K562 (cell line): ENCODE results near the gene LTK. TPM values are rescaled to one million over a fixed set of nuclear protein-coding genes. Genes with fewer than 3 reads are reported as not detected.

Experiments used
- ATAC-seq: fragments of 200-7000 bp; cut with Tn5 transposase; 3 replicates; pipeline ENCODE4 v1.9.1; 2020; ENCODE audit warnings: moderate library complexity
- BruUV-seq: library from RNA; stranded (reverse); fragments of 400-500 nt; replicated peaks from 2 replicates; lab custom pipeline; 2021; lab: Mats Ljungman, UMichigan
- CTCF ChIA-PET: fragments of 300-600 bp; formaldehyde crosslinking; extraction: SDS; loops from one replicate; lab custom pipeline; 2021; ENCODE audit warnings: low intra/inter-chr PET ratio; lab: Yijun Ruan, JAX
- POLR2A ChIA-PET: fragments of 300-600, 350-650 bp; sonication (Branson Sonifier 250); formaldehyde crosslinking; extraction: SDS; loops from one replicate; lab custom pipeline; 2021; ENCODE audit warnings: antibody characterized with exemption, inconsistent platforms; lab: Yijun Ruan, JAX
- DNase-seq, 4 experiments: peaks; one replicate each; pipeline versions ENCODE4 v3.0.0 to v3.0.0-alpha.2; 2011 to 2018; ENCODE audit warnings: low spot score in 3 of 4, mixed read lengths in 3 of 4; ENCODE audit errors: extremely low read depth in 1 of 4
- FAIRE-seq: peaks from 2 replicates; lab custom pipeline; 2011; peaks lifted over from hg19 to GRCh38; lab: Jason Lieb, UNC
- H2AFZ ChIP-seq: 2 replicates; pipeline ENCODE4 v1.6.0; 2011; ENCODE audit warnings: low read depth, low read length, control low read depth, inconsistent platforms
- H3K27ac ChIP-seq: fragments of 200-600 bp; 3 replicates; pipeline ENCODE4 v1.8.0; 2011; ENCODE audit warnings: low read depth, mild to moderate bottlenecking, control low read depth, inconsistent platforms, low read length, moderate library complexity, mixed read lengths; ENCODE audit errors: extremely low read depth
- H3K27me3 ChIP-seq, 2 experiments: fragments of 300-600 bp in 1 of 2; 2 replicates in 1 of 2; 3 replicates in 1 of 2; pipeline versions ENCODE4 v1.6.0 to v1.8.0; 2011; ENCODE audit warnings: inconsistent platforms in 2 of 2, low read length in 2 of 2, mild to moderate bottlenecking in 1 of 2, mixed read lengths in 1 of 2, moderate library complexity in 1 of 2; ENCODE audit not compliant: control insufficient read depth in 2 of 2, insufficient read depth in 2 of 2
- H3K36me3 ChIP-seq: fragments of 300-600 bp; 3 replicates; pipeline ENCODE4 v1.8.0; 2011; ENCODE audit warnings: mild to moderate bottlenecking, low read length, inconsistent platforms; ENCODE audit not compliant: control insufficient read depth, insufficient read depth
- H3K4me1 ChIP-seq, 2 experiments: fragments of 200-600 bp in 1 of 2; replicated peaks in 1 of 2; 2 replicates in 1 of 2; 3 replicates in 1 of 2; pipeline versions ENCODE4 v1.5.1 to v1.8.0; 2011; ENCODE audit warnings: inconsistent platforms in 2 of 2, low read length in 2 of 2, mild to moderate bottlenecking in 1 of 2, mixed read lengths in 1 of 2, moderate library complexity in 1 of 2; ENCODE audit not compliant: control insufficient read depth in 2 of 2, insufficient read depth in 2 of 2
- H3K4me2 ChIP-seq: 2 replicates; pipeline ENCODE4 v1.6.1; 2011; ENCODE audit warnings: low read length, control low read depth, inconsistent platforms, mixed read lengths; ENCODE audit not compliant: insufficient read depth
- H3K4me3 ChIP-seq: fragments of 200-600 bp; sonication (generic), shearing (Covaris generic); 2 replicates; pipeline ENCODE4 v1.5.1; 2016; ENCODE audit warnings: control low read depth, inconsistent platforms
- H3K79me2 ChIP-seq: fragments of 200-600 bp; 3 replicates; pipeline ENCODE4 v1.8.0; 2011; ENCODE audit warnings: low read length, inconsistent platforms; ENCODE audit not compliant: control insufficient read depth, insufficient read depth
- H3K9ac ChIP-seq, 2 experiments: 2 replicates each; pipeline versions ENCODE4 v1.6.0 to v1.6.1; 2011; ENCODE audit warnings: low read depth in 2 of 2, low read length in 2 of 2, control low read depth in 1 of 2, inconsistent platforms in 1 of 2, mild to moderate bottlenecking in 1 of 2, mixed read lengths in 1 of 2; ENCODE audit not compliant: insufficient read depth in 1 of 2
- H3K9me1 ChIP-seq: one replicate; pipeline ENCODE4 v1.6.0; 2011; ENCODE audit warnings: inconsistent platforms, mild to moderate bottlenecking, low read length, moderate library complexity; ENCODE audit not compliant: control insufficient read depth, insufficient read depth
- H3K9me3 ChIP-seq: replicated peaks from 2 replicates; pipeline ENCODE4 v1.5.1; 2011; ENCODE audit warnings: low read depth, low read length, inconsistent platforms; ENCODE audit not compliant: control insufficient read depth, insufficient read depth
- H4K20me1 ChIP-seq: replicated peaks from 2 replicates; pipeline ENCODE4 v1.6.1; 2011; ENCODE audit warnings: low read length, inconsistent platforms, mixed read lengths; ENCODE audit not compliant: control insufficient read depth, insufficient read depth
- JUND ChIP-seq, 2 experiments: IDR thresholded peaks; 2 replicates in 1 of 2; 3 replicates in 1 of 2; pipeline ENCODE4 v1.6.1; 2011; ENCODE audit warnings: borderline replicate concordance in 2 of 2, low read depth in 2 of 2, low read length in 2 of 2, improper control_type of control experiment in 1 of 2, missing biosample characterization in 1 of 2, missing genetic modification characterization in 1 of 2, missing genetic modification reagents in 1 of 2
- WGBS: fragments of 100-300 bp; shearing (Covaris generic); methylation state at CpG from one replicate; pipeline ENCODE4 v1.1.6; 2016; ENCODE audit warnings: low coverage, mixed read lengths; ENCODE audit not compliant: insufficient coverage; ENCODE audit errors: missing lambda C conversion rate; 5-methylcytosine and 5-hydroxymethylcytosine counted together
- in situ Hi-C: fragments of 300-500 bp; cut with MboI; formaldehyde crosslinking; loops from 4 replicates; pipeline ENCODE4 v1.15.0; 2018; ENCODE audit warnings: inconsistent platforms, mixed read lengths
- intact Hi-C: fragments of 100-400 bp; cut with micrococcal nuclease; formaldehyde crosslinking; loops from 2 replicates; pipeline ENCODE4 v1.14.2; 2022
- polyA plus RNA-seq, 8 experiments: library from polyadenylated mRNA; depleted of rRNA in 4 of 8; stranded (reverse) in 5 of 8; unstranded in 3 of 8; fragments of >200 nt; fragmentation: Nextera tagmentation in 2 of 8; fragmentation: Illumina TruSeq in 1 of 8; extraction: Ambion mirVana in 2 of 8; extraction: Trizol in 1 of 8; gene quantifications; 2 replicates each; pipeline versions ENCODE4 v1.2.1 to v1.2.3, GENCODE V29; 2011 to 2014; ENCODE audit warnings: inconsistent platforms in 1 of 8, missing spikeins in 1 of 8
- total RNA-seq, 7 experiments: library from RNA; depleted of rRNA in 6 of 7; stranded (reverse); fragments of >200 nt in 6 of 7; fragmentation: Illumina TruSeq in 2 of 7; extraction: Trizol in 2 of 7; gene quantifications; 2 replicates each; pipeline versions ENCODE4 v1.2.1 to v1.2.3, GENCODE V29; 2011 to 2021; ENCODE audit warnings: low replicate concordance in 1 of 7
- TF ChIP-seq, protein P1 (sequence below): fragments of 250-450 bp; sonication (Bioruptor Pico); IDR thresholded peaks from 2 replicates; pipeline ENCODE4 v1.4.0; 2020

Gene LTK
- total and polyA plus RNA-seq, 9 of the 15 experiments (the other 6 are each of a cell fraction or from before 2014, with no cell fraction given) = 0.25 to 4.4 (median 1.8) TPM

DNA sequence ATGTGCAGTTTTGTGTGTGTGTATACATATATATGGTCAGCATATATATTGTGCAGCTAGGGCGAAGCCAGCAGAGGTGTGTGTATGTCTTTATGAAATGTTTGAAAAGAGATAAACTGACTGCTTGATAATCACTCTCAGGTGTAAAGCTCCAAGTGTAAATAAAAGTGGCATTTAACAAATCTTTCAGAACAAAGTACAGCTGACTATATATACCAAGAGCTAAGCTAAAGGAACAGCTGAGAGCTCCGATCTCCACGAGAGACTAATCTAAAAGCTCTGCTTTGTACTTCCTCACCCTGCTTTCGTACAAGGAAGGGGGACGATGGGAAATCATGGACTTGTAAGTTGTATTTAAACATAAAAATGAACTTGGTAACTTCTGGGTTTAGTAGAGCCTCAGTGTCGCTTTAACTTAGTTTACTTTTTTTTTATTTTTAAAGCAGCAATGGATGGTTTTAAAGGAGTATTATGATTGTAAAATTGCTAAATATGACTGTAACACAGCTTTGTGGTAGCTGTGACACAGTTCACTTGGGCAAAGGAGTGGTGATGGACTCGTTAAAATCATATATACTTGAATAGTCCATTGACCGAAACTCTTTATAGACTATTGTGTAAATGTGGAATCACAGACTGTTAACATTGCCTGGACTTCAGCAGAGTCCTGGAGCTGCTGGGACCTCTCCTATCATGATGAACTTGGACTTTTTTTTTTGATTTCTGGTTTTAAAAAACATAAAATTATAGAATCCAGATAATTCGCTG, 31.3 kb downstream of the LTK start:
- H3K9me1 ChIP-seq = no peaks in the 10 kb centered on the region
- H3K4me1 ChIP-seq = peaks cover 2 to 6% of the 10 kb centered on the region in 2 experiments; a peak in 3 of 5 replicates
- no peak for FAIRE-seq
- H2AFZ ChIP-seq = no peak overlapping the region
- ATAC-seq = no peak
- DNase-seq = no peak
- BruUV-seq = no TSS peak
- intact Hi-C loops = no loop called here
- H3K27me3 ChIP-seq = no peaks in the 10 kb centered on the region
- peaks cover 55% of the 10 kb centered on the region for H3K36me3 ChIP-seq
- H3K9me3 ChIP-seq = no peaks in the 10 kb centered on the region
- H3K4me2 ChIP-seq = no peak overlapping the region
- no peak overlapping the region for H3K27ac ChIP-seq
- in situ Hi-C loops = no loop called here
- ChIA-PET POLR2A (interaction anchor here (0.7 to 1.2 kb wide), 5 partner anchors 11 to 1069 kb away, joined by 3 to 4 read pairs (median 3); no protein-coding TSS in a partner anchor), CTCF (no interaction called here)
- no peak overlapping the region for H3K9ac ChIP-seq
- no peaks in the 10 kb centered on the region for H4K20me1 ChIP-seq
- TF ChIP-seq, protein P1, sequence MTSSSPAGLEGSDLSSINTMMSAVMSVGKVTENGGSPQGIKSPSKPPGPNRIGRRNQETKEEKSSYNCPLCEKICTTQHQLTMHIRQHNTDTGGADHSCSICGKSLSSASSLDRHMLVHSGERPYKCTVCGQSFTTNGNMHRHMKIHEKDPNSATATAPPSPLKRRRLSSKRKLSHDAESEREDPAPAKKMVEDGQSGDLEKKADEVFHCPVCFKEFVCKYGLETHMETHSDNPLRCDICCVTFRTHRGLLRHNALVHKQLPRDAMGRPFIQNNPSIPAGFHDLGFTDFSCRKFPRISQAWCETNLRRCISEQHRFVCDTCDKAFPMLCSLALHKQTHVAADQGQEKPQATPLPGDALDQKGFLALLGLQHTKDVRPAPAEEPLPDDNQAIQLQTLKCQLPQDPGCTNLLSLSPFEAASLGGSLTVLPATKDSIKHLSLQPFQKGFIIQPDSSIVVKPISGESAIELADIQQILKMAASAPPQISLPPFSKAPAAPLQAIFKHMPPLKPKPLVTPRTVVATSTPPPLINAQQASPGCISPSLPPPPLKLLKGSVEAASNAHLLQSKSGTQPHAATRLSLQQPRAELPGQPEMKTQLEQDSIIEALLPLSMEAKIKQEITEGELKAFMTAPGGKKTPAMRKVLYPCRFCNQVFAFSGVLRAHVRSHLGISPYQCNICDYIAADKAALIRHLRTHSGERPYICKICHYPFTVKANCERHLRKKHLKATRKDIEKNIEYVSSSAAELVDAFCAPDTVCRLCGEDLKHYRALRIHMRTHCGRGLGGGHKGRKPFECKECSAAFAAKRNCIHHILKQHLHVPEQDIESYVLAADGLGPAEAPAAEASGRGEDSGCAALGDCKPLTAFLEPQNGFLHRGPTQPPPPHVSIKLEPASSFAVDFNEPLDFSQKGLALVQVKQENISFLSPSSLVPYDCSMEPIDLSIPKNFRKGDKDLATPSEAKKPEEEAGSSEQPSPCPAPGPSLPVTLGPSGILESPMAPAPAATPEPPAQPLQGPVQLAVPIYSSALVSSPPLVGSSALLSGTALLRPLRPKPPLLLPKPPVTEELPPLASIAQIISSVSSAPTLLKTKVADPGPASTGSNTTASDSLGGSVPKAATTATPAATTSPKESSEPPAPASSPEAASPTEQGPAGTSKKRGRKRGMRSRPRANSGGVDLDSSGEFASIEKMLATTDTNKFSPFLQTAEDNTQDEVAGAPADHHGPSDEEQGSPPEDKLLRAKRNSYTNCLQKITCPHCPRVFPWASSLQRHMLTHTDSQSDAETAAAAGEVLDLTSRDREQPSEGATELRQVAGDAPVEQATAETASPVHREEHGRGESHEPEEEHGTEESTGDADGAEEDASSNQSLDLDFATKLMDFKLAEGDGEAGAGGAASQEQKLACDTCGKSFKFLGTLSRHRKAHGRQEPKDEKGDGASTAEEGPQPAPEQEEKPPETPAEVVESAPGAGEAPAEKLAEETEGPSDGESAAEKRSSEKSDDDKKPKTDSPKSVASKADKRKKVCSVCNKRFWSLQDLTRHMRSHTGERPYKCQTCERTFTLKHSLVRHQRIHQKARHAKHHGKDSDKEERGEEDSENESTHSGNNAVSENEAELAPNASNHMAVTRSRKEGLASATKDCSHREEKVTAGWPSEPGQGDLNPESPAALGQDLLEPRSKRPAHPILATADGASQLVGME = no peak
- no peak for TF ChIP-seq JUND (IDR thresholded peaks at IDR 0.05; ENCODE audit: borderline replicate concordance, low read depth, low read length)
- no peak for TF ChIP-seq JUND (tag; IDR thresholded peaks at IDR 0.05; ENCODE audit: borderline replicate concordance, low read depth, low read length)
- no peak overlapping the region for H3K4me3 ChIP-seq
- 95% methylated on average over 9 of the region's 9 CpGs for WGBS
- no peaks in the 10 kb centered on the region for H3K79me2 ChIP-seq
